Mesenchymal stem cell (in vitro differentiated cells and primary cell): Measurements from ENCODE around the gene MSMO1.
"Not testable (repeated sequence)": the region's sequence is repeated elsewhere in the genome, so short reads cannot be mapped to it uniquely, and the experiment has no call there.

Experiments
- DNase-seq: peaks from one replicate; pipeline ENCODE4 v3.0.0-alpha.2; 2013
- H2AFZ ChIP-seq: one replicate; pipeline ENCODE4 v1.6.1; 2013; ENCODE audit warnings: low read depth, mild to moderate bottlenecking, control low read depth, inconsistent platforms, low read length, moderate library complexity
- H2AK5ac ChIP-seq: 2 replicates; pipeline ENCODE4 v1.6.1; 2013; ENCODE audit warnings: low read length, moderate library complexity, mild to moderate bottlenecking, inconsistent platforms; ENCODE audit not compliant: severe bottlenecking
- H2BK120ac ChIP-seq: one replicate; pipeline ENCODE4 v1.6.1; 2013; ENCODE audit warnings: low read depth, mild to moderate bottlenecking, inconsistent platforms, low read length, moderate library complexity
- H2BK12ac ChIP-seq, 2 experiments: one replicate each; pipeline ENCODE4 v1.6.1; 2013; ENCODE audit warnings: inconsistent platforms in 2 of 2, low read length in 2 of 2, mild to moderate bottlenecking in 2 of 2, moderate library complexity in 2 of 2, control low read depth in 1 of 2
- H2BK15ac ChIP-seq: one replicate; pipeline ENCODE4 v1.6.1; 2013; ENCODE audit warnings: mild to moderate bottlenecking, low read depth, inconsistent platforms; ENCODE audit not compliant: poor library complexity, severe bottlenecking
- H2BK5ac ChIP-seq: 2 replicates; pipeline ENCODE4 v1.6.1; 2013; ENCODE audit warnings: low read depth, mild to moderate bottlenecking, low read length, control low read depth, inconsistent platforms; ENCODE audit not compliant: poor library complexity, severe bottlenecking
- H3K14ac ChIP-seq, 2 experiments: one replicate each; pipeline ENCODE4 v1.6.1; 2013; ENCODE audit warnings: inconsistent platforms in 2 of 2, low read length in 2 of 2, control low read depth in 1 of 2, mild to moderate bottlenecking in 1 of 2, moderate library complexity in 1 of 2
- H3K18ac ChIP-seq, 2 experiments: one replicate each; pipeline ENCODE4 v1.6.1; 2013; ENCODE audit warnings: inconsistent platforms in 2 of 2, low read length in 2 of 2, control low read depth in 1 of 2, low read depth in 1 of 2, mild to moderate bottlenecking in 1 of 2
- H3K23ac ChIP-seq, 2 experiments: one replicate each; pipeline ENCODE4 v1.6.1; 2013; ENCODE audit warnings: inconsistent platforms in 2 of 2, low read length in 2 of 2, mild to moderate bottlenecking in 2 of 2, moderate library complexity in 2 of 2, control low read depth in 1 of 2
- H3K27ac ChIP-seq: 2 replicates; pipeline ENCODE4 v1.5.1; 2013; ENCODE audit warnings: mild to moderate bottlenecking, moderate library complexity, low read length, control low read depth, inconsistent platforms; ENCODE audit not compliant: poor library complexity, severe bottlenecking
- H3K27me3 ChIP-seq, 2 experiments: 2 replicates each; pipeline versions ENCODE4 v1.6.1 to v1.7.0; 2013; ENCODE audit warnings: low read length in 2 of 2, mild to moderate bottlenecking in 2 of 2, moderate library complexity in 2 of 2, control low read depth in 1 of 2, inconsistent platforms in 1 of 2; ENCODE audit not compliant: control insufficient read depth in 1 of 2, insufficient read depth in 1 of 2
- H3K36me3 ChIP-seq, 2 experiments: 2 replicates each; pipeline versions ENCODE4 v1.6.1 to v1.7.0; 2013; ENCODE audit warnings: low read length in 2 of 2, control low read depth in 1 of 2, inconsistent platforms in 1 of 2, low read depth in 1 of 2, mild to moderate bottlenecking in 1 of 2; ENCODE audit not compliant: insufficient read depth in 2 of 2, control insufficient read depth in 1 of 2
- H3K4ac ChIP-seq, 2 experiments: one replicate each; pipeline ENCODE4 v1.6.1; 2013; ENCODE audit warnings: inconsistent platforms in 2 of 2, low read length in 2 of 2, mild to moderate bottlenecking in 2 of 2, moderate library complexity in 2 of 2, control low read depth in 1 of 2, low read depth in 1 of 2
- H3K4me1 ChIP-seq: 2 replicates; pipeline ENCODE4 v1.6.1; 2013; ENCODE audit warnings: low read depth, low read length, control low read depth; ENCODE audit not compliant: control insufficient read depth, insufficient read depth
- H3K4me2 ChIP-seq: 2 replicates; pipeline ENCODE4 v1.6.1; 2013; ENCODE audit warnings: low read length, mild to moderate bottlenecking, inconsistent platforms; ENCODE audit not compliant: poor library complexity, severe bottlenecking
- H3K4me3 ChIP-seq, 2 experiments: 2 replicates each; pipeline versions ENCODE4 v1.5.1 to v1.7.0; 2013; ENCODE audit warnings: low read length in 2 of 2, mild to moderate bottlenecking in 2 of 2, control low read depth in 1 of 2, low read depth in 1 of 2; ENCODE audit not compliant: insufficient read depth in 1 of 2
- H3K79me1 ChIP-seq: replicated peaks from 2 replicates; pipeline ENCODE4 v1.6.1; 2013; ENCODE audit warnings: mild to moderate bottlenecking, control low read depth, low read length, inconsistent platforms; ENCODE audit not compliant: poor library complexity, severe bottlenecking
- H3K9ac ChIP-seq: 2 replicates; pipeline ENCODE4 v1.7.0; 2013; ENCODE audit warnings: mild to moderate bottlenecking, low read length, moderate library complexity
- H3K9me3 ChIP-seq: 2 replicates; pipeline ENCODE4 v1.7.0; 2013; ENCODE audit warnings: mild to moderate bottlenecking, low read length; ENCODE audit not compliant: control insufficient read depth
- H4K8ac ChIP-seq: one replicate; pipeline ENCODE4 v1.6.1; 2013; ENCODE audit warnings: inconsistent platforms, mild to moderate bottlenecking, low read length, moderate library complexity
- H4K91ac ChIP-seq: one replicate; pipeline ENCODE4 v1.6.1; 2013; ENCODE audit warnings: mild to moderate bottlenecking, low read length, inconsistent platforms
- WGBS: methylation state at CpG from one replicate; pipeline ENCODE4 v1.1.7; 2013; ENCODE audit warnings: mixed read lengths; 5-methylcytosine and 5-hydroxymethylcytosine counted together

The MSMO1 gene

GRCh38 chr4:165336743-165337142 is 9.3 kb downstream of the MSMO1 start:
- WGBS, result 97% methylated on average over 6 of the region's 6 CpGs

GRCh38 chr4:165342340-165342739 is 14.9 kb downstream of the MSMO1 start:
- H3K4me1 ChIP-seq, H3K14ac ChIP-seq, H2AK5ac ChIP-seq, H2AFZ ChIP-seq, H2BK12ac ChIP-seq, H2BK5ac ChIP-seq, H2BK120ac ChIP-seq, H3K27me3 ChIP-seq, H4K91ac ChIP-seq, H3K4me2 ChIP-seq, H3K23ac ChIP-seq, H3K4me3 ChIP-seq, H3K79me1 ChIP-seq, H3K4ac ChIP-seq, H4K8ac ChIP-seq, H3K18ac ChIP-seq, H3K9ac ChIP-seq, H3K9me3 ChIP-seq, H3K27ac ChIP-seq, DNase-seq, H2BK15ac ChIP-seq: not testable (repeated sequence)
- H3K36me3 ChIP-seq, result peaks cover 4 to 65% of the 10 kb centered on the region in 2 experiments
- WGBS, result 100% methylated on average over 1 of the region's 5 CpGs

More at GRCh38 chr4:165336743-165337142, 9.3 kb downstream of the MSMO1 start:
- Histone ChIP-seq H4K8ac (no peak overlapping the region), H3K9ac (no peak overlapping the region), H3K9me3 (no peaks in the 10 kb centered on the region), H3K4me3 (no peak overlapping the region), H2BK120ac (no peak overlapping the region), H2BK15ac (no peak overlapping the region), H3K23ac (no peak overlapping the region), H3K4me1 (peaks cover 2% of the 10 kb centered on the region), H2BK5ac (no peak overlapping the region), H3K4ac (no peak overlapping the region), H2BK12ac (no peak overlapping the region), H3K27me3 (no peaks in the 10 kb centered on the region), H3K79me1 (peaks cover 10% of the 10 kb centered on the region), H4K91ac (no peak overlapping the region), H3K27ac (no peak overlapping the region), H2AK5ac (no peak overlapping the region), H3K4me2 (no peak overlapping the region), H3K14ac (no peak overlapping the region), H3K18ac (no peak overlapping the region), H2AFZ (no peak overlapping the region), H3K36me3 (peaks cover 6 to 89% of the 10 kb centered on the region in 2 experiments)
- DNase-seq, result no peak

- H3K4me2 ChIP-seq, result no peak overlapping the region
- H3K27ac ChIP-seq, result no peak overlapping the region
- H3K4me1 ChIP-seq, result no peaks in the 10 kb centered on the region
- H3K14ac ChIP-seq, result no peak overlapping the region
- no peak overlapping the region for H3K4ac ChIP-seq
- H3K4me3 ChIP-seq, result no peak overlapping the region
- WGBS, result 95% methylated on average over 10 of the region's 13 CpGs
- no peak overlapping the region for H2AK5ac ChIP-seq
- no peak overlapping the region for H2AFZ ChIP-seq
- H4K91ac ChIP-seq, result no peak overlapping the region
- H3K9me3 ChIP-seq, result no peaks in the 10 kb centered on the region
- H2BK120ac ChIP-seq, result no peak overlapping the region
- peaks cover 5% of the 10 kb centered on the region for H3K79me1 ChIP-seq
- no peak overlapping the region for H4K8ac ChIP-seq
- no peak overlapping the region for H3K9ac ChIP-seq
- H3K23ac ChIP-seq, result no peak overlapping the region
- H2BK5ac ChIP-seq, result no peak overlapping the region
- H3K18ac ChIP-seq, result no peak overlapping the region
- H2BK15ac ChIP-seq, result no peak overlapping the region
- no peak for DNase-seq
- H3K36me3 ChIP-seq, result peaks cover 4 to 53% of the 10 kb centered on the region in 2 experiments
- no peak overlapping the region for H2BK12ac ChIP-seq
- no peaks in the 10 kb centered on the region for H3K27me3 ChIP-seq
Observed at GRCh38 chr4:165343353-165344191, 16.1 kb downstream of the MSMO1 start.

- H3K9me3 ChIP-seq, result no peaks in the 10 kb centered on the region
- H3K4me2 ChIP-seq, result no peak overlapping the region
- no peak overlapping the region for H2BK120ac ChIP-seq
- peaks cover 0 to 30% of the 10 kb centered on the region in 2 experiments for H3K36me3 ChIP-seq
- H2AK5ac ChIP-seq, result no peak overlapping the region
- H3K4me1 ChIP-seq, result no peaks in the 10 kb centered on the region
- H4K91ac ChIP-seq, result no peak overlapping the region
- no peaks in the 10 kb centered on the region for H3K27me3 ChIP-seq
- WGBS, result 85% methylated on average over 8 of the region's 10 CpGs
- H3K9ac ChIP-seq, result no peak overlapping the region
- peak; percentile 18 for DNase-seq
- no peak overlapping the region for H3K4me3 ChIP-seq
- H2BK12ac ChIP-seq, result no peak overlapping the region
- no peak overlapping the region for H3K18ac ChIP-seq
- no peak overlapping the region for H3K14ac ChIP-seq
- H2AFZ ChIP-seq, result no peak overlapping the region
- H2BK15ac ChIP-seq, result no peak overlapping the region
- no peak overlapping the region for H3K27ac ChIP-seq
- no peak overlapping the region for H2BK5ac ChIP-seq
- H3K4ac ChIP-seq, result no peak overlapping the region
- peaks cover 2% of the 10 kb centered on the region for H3K79me1 ChIP-seq
- H4K8ac ChIP-seq, result no peak overlapping the region
- no peak overlapping the region for H3K23ac ChIP-seq
Observed at GRCh38 chr4:165345666-165346417, 18.4 kb downstream of the MSMO1 start.
